Heart left ventricle (tissue), 16 donors: ENCODE results near the gene GPX2. TPM values are rescaled to one million over a fixed set of nuclear protein-coding genes. Genes with fewer than 3 reads are reported as not detected.

ENCODE experiments used
- ATAC-seq, 4 donors: fragments of 200-7000 bp; cut with Tn5 transposase; one replicate each; pipeline ENCODE4 v1.9.1; 2020 to 2022; ENCODE audit warnings: moderate library complexity in 4 of 4, mild to moderate bottlenecking in 3 of 4, moderate number of reproducible peaks in 1 of 4
- DNase-seq, 5 donors: peaks; one replicate each; pipeline ENCODE4 v3.0.0-alpha.2; 2020
- H3K27ac ChIP-seq, 12 donors: fragments of 200-600 bp; sonication (generic) in 4 of 12; one replicate each; pipeline versions ENCODE4 v1.5.0 to v1.8.0; 2016 to 2022; ENCODE audit warnings: mild to moderate bottlenecking in 2 of 12
- H3K27me3 ChIP-seq, 9 donors: fragments of 200-600 bp; sonication (generic) in 2 of 9; one replicate each; pipeline versions ENCODE4 v1.5.1 to v1.8.0; 2016 to 2022; ENCODE audit warnings: mild to moderate bottlenecking in 3 of 9
- H3K36me3 ChIP-seq, 9 donors: fragments of 200-600 bp; sonication (generic) in 2 of 9; one replicate each; pipeline versions ENCODE4 v1.5.0 to v1.8.0; 2018 to 2022; ENCODE audit warnings: mild to moderate bottlenecking in 2 of 9
- H3K4me1 ChIP-seq, 12 donors: fragments of 200-600 bp; sonication (generic) in 4 of 12; one replicate each; pipeline versions ENCODE4 v1.5.0 to v1.8.0; 2016 to 2022; ENCODE audit warnings: mild to moderate bottlenecking in 3 of 12
- H3K4me3 ChIP-seq, 12 donors: fragments of 200-600 bp; sonication (generic) in 4 of 12; one replicate each; pipeline versions ENCODE4 v1.5.0 to v1.8.0; 2017 to 2022; ENCODE audit warnings: mild to moderate bottlenecking in 9 of 12, moderate library complexity in 4 of 12
- H3K9me3 ChIP-seq, 12 donors: fragments of 200-600 bp; sonication (generic) in 4 of 12; one replicate each; pipeline versions ENCODE4 v1.5.0 to v1.8.0; 2016 to 2022; ENCODE audit warnings: mild to moderate bottlenecking in 1 of 12
- POLR2A ChIP-seq, 2 donors: fragments of 450-650 bp; IDR thresholded peaks; one replicate each; pipeline ENCODE4 v1.6.1; 2017; ENCODE audit warnings: antibody characterized with exemption in 2 of 2, mild to moderate bottlenecking in 2 of 2, moderate library complexity in 2 of 2
- WGBS, 4 donors: extraction: QIAGEN DNeasy Blood & Tissue Kit in 2 of 4; methylation state at CpG; one replicate each; pipeline versions ENCODE4 v1.1.5 to v1.1.7; 2013 to 2018; 5-methylcytosine and 5-hydroxymethylcytosine counted together
- intact Hi-C, 10 donors: fragments of 100-400 bp; cut with DNase I; formaldehyde crosslinking; loops; one replicate each; pipeline versions ENCODE4 v1.11.1 to v1.14.2; 2022
- polyA plus RNA-seq, 2 donors: library from polyadenylated mRNA; stranded (reverse); fragments of 200-250 nt; gene quantifications; one replicate each; pipeline ENCODE4 v1.2.3, GENCODE V29; 2013
- total RNA-seq, 9 donors: library from RNA; depleted of rRNA in 2 of 9; stranded (reverse); fragments of >200 nt in 2 of 9; fragmentation: NEBNext Ultra II Directional in 3 of 9; extraction: Animal tissue kit (Norgen Biotek cat#: 25700) in 3 of 9; gene quantifications; one replicate each; pipeline versions ENCODE4 v1.1.0 to v1.2.4, GENCODE V29; 2016 to 2023
- TF ChIP-seq, protein P1 (sequence below), 12 donors: fragments of 200-600 bp; sonication (generic) in 4 of 12; IDR thresholded peaks; one replicate each; pipeline versions ENCODE4 v1.5.0 to v1.8.0; 2018 to 2022; ENCODE audit warnings: antibody characterized with exemption in 12 of 12, mild to moderate bottlenecking in 5 of 12
- donor health status: ischemic (EF 13 %, LVEDD 7.1; RV severe dilation, severe dysfunction).
- donor health status: healthy with polysubstance abuse.
- donor health status: DM: no; HTN: yes; CAD: no.
- donor health status: DM: no; HTN: no; CAD: no.
- donor health status: ischemic (EF 25% LVEDD 6.9; RV normal size, moderate dysfunction).
- donor health status: ischemic (EF 25% LVEDD 5.7; RV mildly dilated, moderate dysfunction).
- donor health status: healthy.
- donor health status: DM: yes; HTN: yes; CAD: no.
- donor health status: ischemic (EF 35%, LVEDD 5.7; RV mildly dilated, moderate dysfunction).
- donor health status: nonischemic (EF 11% LVEDD 7.7; RV severe dilation, severe dysfunction).
- donor health status: DM: yes; HTN: yes; CAD: no.
- donor health status: PGD.
- donor health status: ischemic (EF 29% LVEDD 5.4; RV normal size, mild dysfunction).
- donor health status: nonischemic (EF 23%, LVEDD 6.1; RV moderate dilation, normal function).

GPX2 gene
- total and polyA plus RNA-seq, 11 donors = 0.26 TPM; not detected in 10

DNA sequence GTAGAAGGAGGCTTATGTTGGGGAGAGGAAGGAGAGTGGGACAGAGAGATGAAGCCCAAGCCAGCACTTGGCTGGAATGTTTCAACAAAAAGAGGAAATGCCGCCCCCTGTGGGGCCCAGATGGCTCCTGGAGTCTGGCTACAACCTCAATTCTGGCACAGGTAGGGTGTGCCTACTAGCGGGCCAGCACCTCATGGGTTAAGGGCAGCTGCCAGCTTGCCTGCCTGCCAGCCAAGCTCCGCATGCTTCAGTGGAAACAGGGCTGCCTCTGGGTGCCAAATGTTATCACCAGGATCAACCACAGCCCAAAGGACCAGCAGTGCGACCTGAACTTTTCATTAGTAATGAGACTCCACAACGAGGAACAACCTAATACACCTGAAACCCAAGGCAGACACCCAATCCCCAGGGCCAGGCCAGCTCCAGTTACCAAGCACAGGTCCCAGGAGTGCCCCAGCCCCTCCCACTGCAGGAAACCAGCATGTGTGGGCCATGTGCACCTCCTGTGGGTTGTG lies 18.3 kb upstream of the GPX2 start:
- H3K27ac ChIP-seq = no peak overlapping the region
- peaks cover 0 to 15% (median 2%) of the 10 kb centered on the region in 12 donors for H3K4me1 ChIP-seq
- no peak overlapping the region for H3K4me3 ChIP-seq
- TF ChIP-seq, protein P1, sequence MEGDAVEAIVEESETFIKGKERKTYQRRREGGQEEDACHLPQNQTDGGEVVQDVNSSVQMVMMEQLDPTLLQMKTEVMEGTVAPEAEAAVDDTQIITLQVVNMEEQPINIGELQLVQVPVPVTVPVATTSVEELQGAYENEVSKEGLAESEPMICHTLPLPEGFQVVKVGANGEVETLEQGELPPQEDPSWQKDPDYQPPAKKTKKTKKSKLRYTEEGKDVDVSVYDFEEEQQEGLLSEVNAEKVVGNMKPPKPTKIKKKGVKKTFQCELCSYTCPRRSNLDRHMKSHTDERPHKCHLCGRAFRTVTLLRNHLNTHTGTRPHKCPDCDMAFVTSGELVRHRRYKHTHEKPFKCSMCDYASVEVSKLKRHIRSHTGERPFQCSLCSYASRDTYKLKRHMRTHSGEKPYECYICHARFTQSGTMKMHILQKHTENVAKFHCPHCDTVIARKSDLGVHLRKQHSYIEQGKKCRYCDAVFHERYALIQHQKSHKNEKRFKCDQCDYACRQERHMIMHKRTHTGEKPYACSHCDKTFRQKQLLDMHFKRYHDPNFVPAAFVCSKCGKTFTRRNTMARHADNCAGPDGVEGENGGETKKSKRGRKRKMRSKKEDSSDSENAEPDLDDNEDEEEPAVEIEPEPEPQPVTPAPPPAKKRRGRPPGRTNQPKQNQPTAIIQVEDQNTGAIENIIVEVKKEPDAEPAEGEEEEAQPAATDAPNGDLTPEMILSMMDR (IDR thresholded peaks at IDR 0.05) = no peak
- TF ChIP-seq POLR2A (IDR thresholded peaks at IDR 0.05) = no peak
- intact Hi-C loops = no loop called here
- no peaks in the 10 kb centered on the region for H3K27me3 ChIP-seq
- WGBS, 4 donors = 50 to 72% (median 60%) methylated on average over 5 of the region's 5 CpGs
- H3K36me3 ChIP-seq = peaks cover 0 to under 1% (median 0%) of the 10 kb centered on the region in 9 donors
- no peaks in the 10 kb centered on the region for H3K9me3 ChIP-seq
- DNase-seq = no peak
- ATAC-seq = peak in 3 of 4 donors; percentile 28 to 53 (median 49)

- no peak for ATAC-seq
- Histone ChIP-seq H3K4me1 (peaks cover 0 to 15% (median 2%) of the 10 kb centered on the region in 12 donors), H3K36me3 (peaks cover 0 to 3% (median 0%) of the 10 kb centered on the region in 9 donors), H3K27me3 (no peaks in the 10 kb centered on the region), H3K27ac (no peak overlapping the region), H3K9me3 (no peaks in the 10 kb centered on the region), H3K4me3 (no peak overlapping the region)
- 85 to 96% (median 92%) methylated on average over 5 of the region's 5 CpGs for WGBS, 4 donors
- intact Hi-C loops = no loop called here
- no peak for DNase-seq
- TF ChIP-seq POLR2A (IDR thresholded peaks at IDR 0.05) = no peak
- TF ChIP-seq, protein P1 (IDR thresholded peaks at IDR 0.05) = no peak
Observed at GRCh38 chr14:64958743-64959142, 16.2 kb upstream of the GPX2 start.

GRCh38 chr14:64958201-64958600 lies 15.7 kb upstream of the GPX2 start:
- DNase-seq = no peak
- TF ChIP-seq POLR2A (IDR thresholded peaks at IDR 0.05) = no peak
- Histone ChIP-seq H3K9me3 (no peaks in the 10 kb centered on the region), H3K4me3 (no peak overlapping the region), H3K27ac (no peak overlapping the region), H3K4me1 (peaks cover 0 to 20% (median 4%) of the 10 kb centered on the region in 12 donors), H3K27me3 (no peaks in the 10 kb centered on the region), H3K36me3 (peaks cover 0 to 3% (median 0%) of the 10 kb centered on the region in 9 donors)
- ATAC-seq = no peak
- WGBS, 4 donors = 80 to 95% (median 89%) methylated on average over 1 to 2 of the region's 2 CpGs
- intact Hi-C loops = no loop called here

DNA sequence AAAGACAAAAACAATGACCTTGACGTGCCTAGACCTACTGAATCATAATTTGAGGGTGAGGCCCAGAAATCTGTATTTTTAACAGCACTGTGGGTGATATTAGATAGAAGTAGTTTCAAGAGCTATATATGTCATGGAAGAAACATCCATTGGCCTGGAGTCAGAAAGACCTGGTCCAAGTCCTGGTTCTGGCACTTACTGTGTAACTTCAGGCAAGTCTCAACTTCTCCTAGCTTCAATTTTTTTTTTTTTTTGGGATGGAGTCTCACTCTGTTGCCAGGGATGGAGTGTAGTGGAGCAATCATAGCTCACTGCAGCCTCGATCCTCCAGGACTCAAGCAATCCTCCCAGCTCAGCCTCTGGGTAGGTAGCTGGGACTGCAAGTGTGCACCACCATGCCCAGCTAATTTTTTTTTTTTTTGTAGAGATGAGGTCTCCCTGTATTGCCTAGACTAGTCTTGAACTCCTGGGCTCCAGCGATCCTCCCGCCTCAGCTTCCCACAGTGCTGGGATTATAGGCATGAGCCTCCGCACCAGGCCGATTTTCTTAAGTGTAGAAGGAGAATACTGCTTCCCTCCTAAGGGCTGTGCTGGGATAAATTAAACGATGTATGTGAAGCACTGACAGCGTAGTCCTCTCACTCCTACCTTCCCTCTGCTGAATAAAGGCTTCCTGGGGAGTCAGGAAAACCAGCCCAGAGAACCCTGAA lies 14.3 kb upstream of the GPX2 start:
- ATAC-seq (no peak), DNase-seq (no peak)
- intact Hi-C loops = no loop called here
- Histone ChIP-seq H3K9me3 (no peaks in the 10 kb centered on the region), H3K27ac (no peak overlapping the region), H3K4me3 (no peak overlapping the region), H3K4me1 (peaks cover 0 to 33% (median 6%) of the 10 kb centered on the region in 12 donors), H3K36me3 (peaks cover 0 to 3% (median 0%) of the 10 kb centered on the region in 9 donors), H3K27me3 (no peaks in the 10 kb centered on the region)
- TF ChIP-seq, protein P1 (IDR thresholded peaks at IDR 0.05) = no peak
- no peak for TF ChIP-seq POLR2A (IDR thresholded peaks at IDR 0.05)
- WGBS, 4 donors = 85 to 92% (median 88%) methylated on average over 8 of the region's 8 CpGs
